Hepatocyte (in vitro differentiated cells): Measurements from ENCODE around the gene SLC7A14. TPM values are rescaled to one million over a fixed set of nuclear protein-coding genes. Genes with fewer than 3 reads are reported as not detected.

Experiments used
- DNase-seq: peaks from one replicate; pipeline ENCODE4 v3.0.0-alpha.2; 2016; ENCODE audit warnings: low spot score
- H2AFZ ChIP-seq: fragments of 200-600 bp; sonication (generic); 2 replicates; pipeline ENCODE4 v1.6.0; 2016; ENCODE audit warnings: antibody characterized with exemption, mild to moderate bottlenecking
- H3K27ac ChIP-seq: fragments of 200-600 bp; sonication (generic); 2 replicates; pipeline ENCODE4 v1.5.1; 2016; ENCODE audit warnings: mild to moderate bottlenecking
- H3K27me3 ChIP-seq: fragments of 200-600 bp; sonication (generic); 2 replicates; pipeline ENCODE4 v1.6.1; 2016
- H3K36me3 ChIP-seq: fragments of 200-600 bp; sonication (generic); replicated peaks from 2 replicates; pipeline ENCODE4 v1.5.1; 2016; ENCODE audit warnings: low read depth; ENCODE audit not compliant: insufficient read depth
- H3K4me1 ChIP-seq: fragments of 200-600 bp; sonication (generic); 2 replicates; pipeline ENCODE4 v1.5.1; 2016; ENCODE audit warnings: mild to moderate bottlenecking, moderate library complexity; ENCODE audit not compliant: insufficient read depth
- H3K4me2 ChIP-seq: fragments of 200-600 bp; sonication (generic); 2 replicates; pipeline ENCODE4 v1.6.0; 2016
- H3K4me3 ChIP-seq: fragments of 200-600 bp; sonication (generic); 2 replicates; pipeline ENCODE4 v1.5.1; 2016; ENCODE audit warnings: mild to moderate bottlenecking
- H3K79me2 ChIP-seq: fragments of 200-600 bp; sonication (generic); 2 replicates; pipeline ENCODE4 v1.6.0; 2017; ENCODE audit warnings: mild to moderate bottlenecking
- H3K9me2 ChIP-seq: fragments of 200-600 bp; sonication (generic); replicated peaks from 2 replicates; pipeline ENCODE4 v1.6.0; 2017; ENCODE audit warnings: mild to moderate bottlenecking; ENCODE audit not compliant: insufficient read depth
- H3K9me3 ChIP-seq: fragments of 200-600 bp; sonication (generic); 2 replicates; pipeline ENCODE4 v1.5.1; 2016; ENCODE audit warnings: low read depth, mild to moderate bottlenecking
- H4K20me1 ChIP-seq: fragments of 200-600 bp; sonication (generic); 2 replicates; pipeline ENCODE4 v1.6.0; 2016; ENCODE audit warnings: mild to moderate bottlenecking; ENCODE audit not compliant: insufficient read depth, poor library complexity, severe bottlenecking
- EZH2 ChIP-seq: fragments of 200-600 bp; sonication (generic); IDR thresholded peaks from 2 replicates; pipeline ENCODE4 v1.6.1; 2016; ENCODE audit warnings: antibody characterized with exemption, mild to moderate bottlenecking, borderline replicate concordance
- EZH2phosphoT487 ChIP-seq: fragments of 200-600 bp; sonication (generic); IDR thresholded peaks from one replicate; pipeline ENCODE4 v1.6.1; 2018; ENCODE audit warnings: antibody characterized with exemption, mild to moderate bottlenecking, low read depth, moderate library complexity; ENCODE audit not compliant: unreplicated experiment, severe bottlenecking
- WGBS: methylation state at CpG from one replicate; pipeline ENCODE4 v1.1.6; 2016; ENCODE audit warnings: low lambda C conversion rate; ENCODE audit errors: missing lambda C conversion rate; 5-methylcytosine and 5-hydroxymethylcytosine counted together
- polyA plus RNA-seq: library from polyadenylated mRNA; unstranded; fragments of >200 nt; fragmentation: Nextera tagmentation; extraction: Ambion mirVana; gene quantifications from 2 replicates; pipeline ENCODE4 v1.2.1, GENCODE V29; 2016
- total RNA-seq: library from RNA; depleted of rRNA; stranded (reverse); fragments of >200 nt; gene quantifications from 2 replicates; pipeline ENCODE4 v1.2.3, GENCODE V29; 2014
- TF ChIP-seq, protein P1 (sequence below): fragments of 200-600 bp; sonication (generic); IDR thresholded peaks from 2 replicates; pipeline ENCODE4 v1.5.1; 2016; ENCODE audit warnings: antibody characterized with exemption, mild to moderate bottlenecking; ENCODE audit not compliant: poor library complexity

The SLC7A14 gene
- total and polyA plus RNA-seq, 2 experiments from 2014 or later, result 0.10 TPM; not detected in 1

DNA sequence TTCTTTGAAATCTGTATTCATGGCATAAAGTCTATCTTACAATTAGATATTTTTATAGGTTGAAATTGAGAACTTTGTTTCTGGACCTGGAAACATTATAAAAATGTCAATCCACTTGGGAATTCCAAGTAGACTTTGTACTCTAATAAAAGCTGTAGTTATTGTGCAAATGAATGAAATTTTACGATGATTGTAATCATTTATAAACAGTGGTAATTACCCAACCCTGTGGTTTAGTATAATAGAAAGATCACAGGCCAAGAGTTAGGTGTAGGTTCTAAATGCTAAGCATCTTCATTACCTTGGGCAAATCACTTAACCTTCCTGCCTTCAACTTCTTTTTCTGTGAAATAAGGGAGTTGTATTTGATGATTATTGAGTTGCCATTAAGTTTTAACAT, 13.2 kb upstream of the SLC7A14 start:
- no peaks in the 10 kb centered on the region for H3K36me3 ChIP-seq
- H2AFZ ChIP-seq, result no peak overlapping the region
- no peak for DNase-seq
- no peaks in the 10 kb centered on the region for H3K4me1 ChIP-seq
- H3K4me3 ChIP-seq, result no peak overlapping the region
- H3K9me2 ChIP-seq, result no peaks in the 10 kb centered on the region
- TF ChIP-seq EZH2phosphoT487 (no peak), EZH2 (no peak)
- TF ChIP-seq, protein P1, sequence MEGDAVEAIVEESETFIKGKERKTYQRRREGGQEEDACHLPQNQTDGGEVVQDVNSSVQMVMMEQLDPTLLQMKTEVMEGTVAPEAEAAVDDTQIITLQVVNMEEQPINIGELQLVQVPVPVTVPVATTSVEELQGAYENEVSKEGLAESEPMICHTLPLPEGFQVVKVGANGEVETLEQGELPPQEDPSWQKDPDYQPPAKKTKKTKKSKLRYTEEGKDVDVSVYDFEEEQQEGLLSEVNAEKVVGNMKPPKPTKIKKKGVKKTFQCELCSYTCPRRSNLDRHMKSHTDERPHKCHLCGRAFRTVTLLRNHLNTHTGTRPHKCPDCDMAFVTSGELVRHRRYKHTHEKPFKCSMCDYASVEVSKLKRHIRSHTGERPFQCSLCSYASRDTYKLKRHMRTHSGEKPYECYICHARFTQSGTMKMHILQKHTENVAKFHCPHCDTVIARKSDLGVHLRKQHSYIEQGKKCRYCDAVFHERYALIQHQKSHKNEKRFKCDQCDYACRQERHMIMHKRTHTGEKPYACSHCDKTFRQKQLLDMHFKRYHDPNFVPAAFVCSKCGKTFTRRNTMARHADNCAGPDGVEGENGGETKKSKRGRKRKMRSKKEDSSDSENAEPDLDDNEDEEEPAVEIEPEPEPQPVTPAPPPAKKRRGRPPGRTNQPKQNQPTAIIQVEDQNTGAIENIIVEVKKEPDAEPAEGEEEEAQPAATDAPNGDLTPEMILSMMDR, result no peak
- no peak overlapping the region for H3K27ac ChIP-seq
- H3K79me2 ChIP-seq, result no peaks in the 10 kb centered on the region
- H4K20me1 ChIP-seq, result no peaks in the 10 kb centered on the region
- H3K4me2 ChIP-seq, result no peak overlapping the region
- 52% methylated on average over 1 of the region's 1 CpG for WGBS
- no peaks in the 10 kb centered on the region for H3K27me3 ChIP-seq
- H3K9me3 ChIP-seq, result no peaks in the 10 kb centered on the region

DNA sequence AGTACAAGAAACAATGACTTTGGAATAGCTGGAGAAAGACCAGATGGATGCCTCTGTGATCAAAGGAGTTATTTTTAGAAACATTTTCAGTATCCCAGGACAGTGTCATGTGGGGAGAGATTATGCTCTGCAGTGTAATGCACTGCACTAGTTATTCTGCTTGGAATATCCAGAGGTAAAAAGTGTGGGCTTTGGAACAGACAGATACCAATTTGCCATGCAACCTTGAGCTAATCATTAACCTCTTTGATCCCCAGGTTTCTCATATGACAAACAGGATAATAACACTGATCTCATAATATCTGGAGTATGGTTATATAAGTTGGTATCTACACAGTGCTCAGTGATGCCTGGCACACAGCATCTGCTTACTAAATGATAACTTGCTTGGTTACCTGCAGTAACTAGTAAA, 12.2 kb upstream of the SLC7A14 start:
- H3K27ac ChIP-seq, result peak overlapping the region; percentile 38
- H3K9me3 ChIP-seq, result no peaks in the 10 kb centered on the region
- DNase-seq, result peak; percentile 44
- H3K27me3 ChIP-seq, result no peaks in the 10 kb centered on the region
- no peak for TF ChIP-seq EZH2phosphoT487
- no peak for TF ChIP-seq EZH2
- TF ChIP-seq, protein P1, result no peak
- H3K4me3 ChIP-seq, result no peak overlapping the region
- no peaks in the 10 kb centered on the region for H3K36me3 ChIP-seq
- H3K79me2 ChIP-seq, result no peaks in the 10 kb centered on the region
- no peak overlapping the region for H2AFZ ChIP-seq
- no peak overlapping the region for H3K4me2 ChIP-seq
- no peaks in the 10 kb centered on the region for H4K20me1 ChIP-seq
- no peaks in the 10 kb centered on the region for H3K4me1 ChIP-seq
- H3K9me2 ChIP-seq, result no peaks in the 10 kb centered on the region

DNA sequence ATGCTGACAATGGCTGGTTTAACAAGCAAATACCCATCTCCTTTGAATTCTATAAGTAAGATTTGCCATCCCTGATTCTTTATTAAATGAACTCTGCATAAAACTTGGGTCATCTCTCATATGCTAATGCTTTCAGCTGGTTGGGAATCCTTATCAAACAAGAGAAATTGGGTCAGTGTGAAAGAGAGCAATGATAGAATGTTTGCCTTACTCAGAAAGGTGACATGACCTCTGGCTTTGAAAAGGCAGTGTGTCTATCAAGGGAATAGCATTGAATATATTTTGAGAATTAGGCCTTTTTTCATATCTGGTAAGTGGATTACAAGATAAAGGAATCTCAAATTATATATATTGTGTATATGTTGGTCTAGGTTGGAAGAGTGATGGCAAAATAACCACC, 8.7 kb upstream of the SLC7A14 start:
- no peak for TF ChIP-seq EZH2phosphoT487
- TF ChIP-seq, protein P1, result no peak
- TF ChIP-seq EZH2, result no peak
- H3K4me2 ChIP-seq, result no peak overlapping the region
- no peaks in the 10 kb centered on the region for H3K9me3 ChIP-seq
- no peak for DNase-seq
- no peaks in the 10 kb centered on the region for H3K79me2 ChIP-seq
- H3K9me2 ChIP-seq, result no peaks in the 10 kb centered on the region
- H3K4me3 ChIP-seq, result no peak overlapping the region
- H3K4me1 ChIP-seq, result no peaks in the 10 kb centered on the region
- no peak overlapping the region for H3K27ac ChIP-seq
- no peaks in the 10 kb centered on the region for H4K20me1 ChIP-seq
- H3K36me3 ChIP-seq, result no peaks in the 10 kb centered on the region
- peaks cover 12% of the 10 kb centered on the region for H3K27me3 ChIP-seq
- no peak overlapping the region for H2AFZ ChIP-seq

- no peak overlapping the region for H3K27ac ChIP-seq
- no peaks in the 10 kb centered on the region for H4K20me1 ChIP-seq
- no peak overlapping the region for H2AFZ ChIP-seq
- H3K9me3 ChIP-seq, result no peaks in the 10 kb centered on the region
- no peaks in the 10 kb centered on the region for H3K9me2 ChIP-seq
- H3K79me2 ChIP-seq, result no peaks in the 10 kb centered on the region
- 79% methylated on average over 1 of the region's 1 CpG for WGBS
- TF ChIP-seq, protein P1, result no peak
- no peak for TF ChIP-seq EZH2phosphoT487
- no peak for TF ChIP-seq EZH2
- H3K36me3 ChIP-seq, result no peaks in the 10 kb centered on the region
- peaks cover 21% of the 10 kb centered on the region for H3K27me3 ChIP-seq
- DNase-seq, result no peak
- H3K4me1 ChIP-seq, result no peaks in the 10 kb centered on the region
- no peak overlapping the region for H3K4me2 ChIP-seq
- H3K4me3 ChIP-seq, result no peak overlapping the region
Observed at GRCh38 chr3:170593634-170594033, 7.8 kb upstream of the SLC7A14 start.
